Heart right ventricle (tissue), 16 donors: ENCODE data around the gene RUVBL2. TPM values are rescaled to one million over a fixed set of nuclear protein-coding genes. Genes with fewer than 3 reads are reported as not detected.

Experiments
- ATAC-seq, 8 donors: fragments of 200-7000 bp; cut with Tn5 transposase; one replicate each; pipeline ENCODE4 v1.9.1; 2020; ENCODE audit warnings: mild to moderate bottlenecking in 8 of 8, moderate library complexity in 8 of 8, moderate number of reproducible peaks in 1 of 8
- DNase-seq, 2 donors: peaks; one replicate each; pipeline ENCODE4 v3.0.0-alpha.2; 2020
- H3K27ac ChIP-seq, 10 donors: fragments of 200-600 bp; sonication (generic) in 2 of 10; one replicate each; pipeline versions ENCODE4 v1.5.0 to v1.8.0; 2020 to 2022; ENCODE audit warnings: mild to moderate bottlenecking in 3 of 10
- H3K27me3 ChIP-seq, 7 donors: fragments of 200-600 bp; one replicate each; pipeline ENCODE4 v1.8.0; 2021 to 2022; ENCODE audit warnings: mild to moderate bottlenecking in 2 of 7
- H3K36me3 ChIP-seq, 9 donors: fragments of 200-600 bp; sonication (generic) in 1 of 9; one replicate each; pipeline versions ENCODE4 v1.5.0 to v1.8.0; 2020 to 2022; ENCODE audit warnings: mild to moderate bottlenecking in 2 of 9
- H3K4me1 ChIP-seq, 9 donors: fragments of 200-600 bp; sonication (generic) in 1 of 9; one replicate each; pipeline versions ENCODE4 v1.5.0 to v1.8.0; 2020 to 2022; ENCODE audit warnings: mild to moderate bottlenecking in 4 of 9
- H3K4me3 ChIP-seq, 10 donors: fragments of 200-600 bp; sonication (generic) in 2 of 10; one replicate each; pipeline versions ENCODE4 v1.5.0 to v1.8.0; 2020 to 2022; ENCODE audit warnings: mild to moderate bottlenecking in 7 of 10, moderate library complexity in 2 of 10
- H3K9me3 ChIP-seq, 11 donors: fragments of 200-600 bp in 10 of 11; sonication (generic) in 2 of 11; one replicate each; pipeline versions ENCODE4 v1.5.0 to v1.8.0; 2013 to 2022; ENCODE audit warnings: mild to moderate bottlenecking in 2 of 11, control low read depth in 1 of 11, moderate library complexity in 1 of 11
- WGBS, 2 donors: extraction: QIAGEN DNeasy Blood & Tissue Kit; methylation state at CpG; one replicate each; pipeline ENCODE4 v1.1.7; 2013; ENCODE audit warnings: inconsistent platforms in 1 of 2; 5-methylcytosine and 5-hydroxymethylcytosine counted together
- intact Hi-C, 10 donors: fragments of 100-400 bp; cut with DNase I; formaldehyde crosslinking; loops; one replicate each; pipeline versions ENCODE4 v1.11.1 to v1.14.2; 2022
- polyA plus RNA-seq, 2 donors: library from polyadenylated mRNA; stranded (reverse); fragments of 200-250 nt; gene quantifications; one replicate each; pipeline ENCODE4 v1.2.3, GENCODE V29; 2013
- total RNA-seq, 10 donors: library from RNA; stranded (reverse); fragmentation: NEBNext Ultra II Directional in 3 of 10; extraction: Animal tissue kit (Norgen Biotek cat#: 25700) in 3 of 10; gene quantifications; one replicate each; pipeline versions ENCODE4 v1.2.1 to v1.2.4, GENCODE V29; 2021 to 2023
- TF ChIP-seq, protein P1 (sequence below), 9 donors: fragments of 200-600 bp; sonication (generic) in 2 of 9; IDR thresholded peaks; one replicate each; pipeline versions ENCODE4 v1.5.0 to v1.8.0; 2021 to 2022; ENCODE audit warnings: antibody characterized with exemption in 9 of 9, mild to moderate bottlenecking in 5 of 9, moderate library complexity in 1 of 9
- donor health status: Arrhythmogenic right ventricular cardiomyopathy.
- donor health status: ischemic (EF 13 %, LVEDD 7.1; RV severe dilation, severe dysfunction).
- donor health status: healthy with polysubstance abuse.
- donor health status: DM: no; HTN: yes; CAD: no.
- donor health status: DM: no; HTN: no; CAD: no.
- donor health status: ischemic (EF 25% LVEDD 6.9; RV normal size, moderate dysfunction).
- donor health status: ischemic (EF 25% LVEDD 5.7; RV mildly dilated, moderate dysfunction).
- donor health status: healthy.
- donor health status: DM: yes; HTN: yes; CAD: no.
- donor health status: Ischemic cardiomyopathy.
- donor health status: ischemic (EF 35%, LVEDD 5.7; RV mildly dilated, moderate dysfunction).
- donor health status: nonischemic (EF 11% LVEDD 7.7; RV severe dilation, severe dysfunction).
- donor health status: DM: yes; HTN: yes; CAD: no.
- donor health status: PGD.
- donor health status: ischemic (EF 29% LVEDD 5.4; RV normal size, mild dysfunction).
- donor health status: nonischemic (EF 23%, LVEDD 6.1; RV moderate dilation, normal function).

Gene RUVBL2
- total and polyA plus RNA-seq, 12 donors = 40.1 to 108 (median 49.8) TPM

DNA sequence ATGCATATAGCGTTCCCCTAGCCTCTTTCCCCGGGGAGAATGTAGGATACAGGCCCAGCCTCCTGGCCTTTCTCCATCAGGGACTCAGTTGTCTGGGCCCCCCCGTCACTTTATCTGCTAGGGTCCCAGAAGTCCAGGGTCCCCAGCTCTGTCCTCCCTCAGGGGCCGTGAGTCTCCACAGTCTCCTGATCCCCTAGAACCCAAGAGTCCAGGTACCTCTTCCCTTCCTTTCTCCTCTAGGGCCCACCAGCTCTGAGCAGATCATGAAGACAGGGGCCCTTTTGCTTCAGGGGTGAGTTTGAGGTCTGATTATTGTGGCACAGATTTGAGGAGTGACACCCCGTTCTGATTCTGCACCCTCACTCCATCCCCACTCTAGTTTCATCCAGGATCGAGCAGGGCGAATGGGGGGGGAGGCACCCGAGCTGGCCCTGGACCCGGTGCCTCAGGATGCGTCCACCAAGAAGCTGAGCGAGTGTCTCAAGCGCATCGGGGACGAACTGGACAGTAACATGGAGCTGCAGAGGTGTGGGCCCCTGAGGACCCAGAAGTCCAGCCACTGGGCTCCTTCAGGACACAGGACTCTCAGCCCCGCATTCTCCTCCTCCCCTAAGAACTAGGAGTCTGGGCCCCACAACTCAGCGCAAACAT is 38.3 kb upstream of the RUVBL2 start:
- Histone ChIP-seq H3K4me3 (peak overlapping the region; percentile 76 to 98 (median 88)), H3K27ac (peak overlapping the region in 9 of 10 donors; percentile 74 to 96 (median 89)), H3K4me1 (peaks cover 5 to 39% (median 19%) of the 10 kb centered on the region in 9 donors), H3K9me3 (no peaks in the 10 kb centered on the region), H3K36me3 (peaks cover 0 to 30% (median 0%) of the 10 kb centered on the region in 9 donors), H3K27me3 (no peaks in the 10 kb centered on the region)
- 57 to 60% methylated on average over 16 of the region's 16 CpGs for WGBS, 2 donors
- DNase-seq (no peak), ATAC-seq (peak in 2 of 8 donors; percentile 1 to 5)
- TF ChIP-seq, protein P1, sequence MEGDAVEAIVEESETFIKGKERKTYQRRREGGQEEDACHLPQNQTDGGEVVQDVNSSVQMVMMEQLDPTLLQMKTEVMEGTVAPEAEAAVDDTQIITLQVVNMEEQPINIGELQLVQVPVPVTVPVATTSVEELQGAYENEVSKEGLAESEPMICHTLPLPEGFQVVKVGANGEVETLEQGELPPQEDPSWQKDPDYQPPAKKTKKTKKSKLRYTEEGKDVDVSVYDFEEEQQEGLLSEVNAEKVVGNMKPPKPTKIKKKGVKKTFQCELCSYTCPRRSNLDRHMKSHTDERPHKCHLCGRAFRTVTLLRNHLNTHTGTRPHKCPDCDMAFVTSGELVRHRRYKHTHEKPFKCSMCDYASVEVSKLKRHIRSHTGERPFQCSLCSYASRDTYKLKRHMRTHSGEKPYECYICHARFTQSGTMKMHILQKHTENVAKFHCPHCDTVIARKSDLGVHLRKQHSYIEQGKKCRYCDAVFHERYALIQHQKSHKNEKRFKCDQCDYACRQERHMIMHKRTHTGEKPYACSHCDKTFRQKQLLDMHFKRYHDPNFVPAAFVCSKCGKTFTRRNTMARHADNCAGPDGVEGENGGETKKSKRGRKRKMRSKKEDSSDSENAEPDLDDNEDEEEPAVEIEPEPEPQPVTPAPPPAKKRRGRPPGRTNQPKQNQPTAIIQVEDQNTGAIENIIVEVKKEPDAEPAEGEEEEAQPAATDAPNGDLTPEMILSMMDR (IDR thresholded peaks at IDR 0.05) = no peak
- intact Hi-C loops = loop anchor here in 2 of 10 donors (10.0 kb wide), 2 partner anchors 311 to 481 kb away; partner anchors contain the start of gene CA11 (in 1 of the 2)

DNA sequence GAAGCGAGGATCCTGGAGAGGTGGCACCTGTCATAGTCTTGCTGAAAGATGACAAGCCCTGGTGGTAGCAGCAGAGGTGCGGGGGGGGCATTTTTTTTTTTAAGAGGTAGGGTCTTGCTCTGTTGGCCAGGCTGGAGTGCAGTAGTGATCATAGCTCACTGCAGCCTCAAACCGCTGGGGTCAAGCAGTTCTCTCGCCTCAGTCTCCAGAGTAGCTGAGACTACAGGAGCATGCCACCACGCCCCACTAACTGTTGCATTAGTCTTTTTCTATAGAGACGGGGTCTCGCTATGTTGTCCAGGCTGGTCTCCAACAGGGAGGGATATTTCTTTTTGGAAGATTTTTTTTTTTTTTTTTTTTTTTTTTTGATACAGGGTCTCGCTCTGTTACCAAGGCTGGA is 35.7 kb upstream of the RUVBL2 start:
- intact Hi-C loops = loop anchor here in 2 of 10 donors (10.0 kb wide), 2 partner anchors 313 to 483 kb away; partner anchors contain the start of gene CA11 (in 1 of the 2)
- peaks cover 0 to 31% (median 0%) of the 10 kb centered on the region in 9 donors for H3K36me3 ChIP-seq
- WGBS, 2 donors = 98% methylated on average over 8 of the region's 8 CpGs
- DNase-seq (no peak), ATAC-seq (no peak)
- H3K4me1 ChIP-seq = peaks cover 6 to 43% (median 19%) of the 10 kb centered on the region in 9 donors
- H3K4me3 ChIP-seq = no peak overlapping the region
- no peak overlapping the region for H3K27ac ChIP-seq
- TF ChIP-seq, protein P1 (IDR thresholded peaks at IDR 0.05) = no peak
- H3K9me3 ChIP-seq = no peaks in the 10 kb centered on the region
- H3K27me3 ChIP-seq = no peaks in the 10 kb centered on the region

DNA sequence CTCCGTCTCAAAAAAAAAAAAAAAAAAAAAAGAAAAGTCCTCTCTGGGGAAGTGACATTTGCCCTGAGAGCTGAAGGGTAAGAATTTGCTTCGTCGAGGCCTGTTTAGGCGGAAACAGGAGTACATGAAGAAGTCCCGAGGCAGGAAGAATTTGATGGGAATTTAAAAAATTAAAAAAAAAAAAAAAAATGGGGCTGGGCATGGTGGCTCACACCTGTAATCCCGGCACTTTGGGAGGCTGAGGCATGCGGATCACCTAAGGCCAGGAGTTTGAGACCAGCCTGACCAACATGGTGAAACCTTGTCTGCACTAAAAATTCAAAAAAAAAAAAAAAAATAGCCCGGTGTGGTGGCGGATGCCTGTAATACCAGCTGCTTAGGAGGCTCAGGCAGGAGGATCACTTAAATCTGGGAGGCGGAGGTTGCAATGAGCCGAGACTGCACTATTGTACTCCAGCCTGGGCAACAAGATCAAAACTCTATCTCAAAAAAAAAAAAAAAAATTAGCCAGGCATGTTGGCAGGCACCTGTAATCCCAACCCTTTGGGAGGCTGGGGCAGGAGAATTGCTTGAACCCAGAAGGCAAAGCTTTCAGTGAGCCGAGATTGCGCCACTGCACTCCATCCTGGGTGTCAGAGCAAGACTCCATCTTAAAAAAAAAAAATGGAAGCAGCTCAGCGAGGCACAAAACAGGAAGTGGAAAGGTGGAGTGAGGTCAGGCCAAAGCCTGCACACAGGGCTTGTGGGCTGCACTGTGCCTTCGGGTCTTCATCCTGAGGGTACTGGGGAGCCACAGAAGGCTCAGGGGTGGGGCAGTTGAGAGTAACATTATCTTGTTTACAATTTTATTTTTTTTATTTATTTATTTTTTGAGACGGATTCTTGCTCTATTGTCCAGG is 34.1 kb upstream of the RUVBL2 start:
- H3K4me1 ChIP-seq = peaks cover 14 to 51% (median 28%) of the 10 kb centered on the region in 9 donors
- TF ChIP-seq, protein P1 (IDR thresholded peaks at IDR 0.05) = no peak
- intact Hi-C loops = loop anchor here in 5 of 10 donors (10.0 kb wide), 4 partner anchors 85 to 485 kb away; partner anchors contain the start of genes CA11 (in 3 of the 5), DBP (in 2 of the 5) and PPP1R15A (in 2 of the 5)
- H3K27ac ChIP-seq = no peak overlapping the region
- peaks cover 0 to 31% (median 0%) of the 10 kb centered on the region in 9 donors for H3K36me3 ChIP-seq
- no peak overlapping the region for H3K4me3 ChIP-seq
- H3K27me3 ChIP-seq = no peaks in the 10 kb centered on the region
- H3K9me3 ChIP-seq = no peaks in the 10 kb centered on the region
- no peak for DNase-seq
- 83 to 88% methylated on average over 15 to 16 of the region's 16 CpGs for WGBS, 2 donors
- ATAC-seq = no peak

DNA sequence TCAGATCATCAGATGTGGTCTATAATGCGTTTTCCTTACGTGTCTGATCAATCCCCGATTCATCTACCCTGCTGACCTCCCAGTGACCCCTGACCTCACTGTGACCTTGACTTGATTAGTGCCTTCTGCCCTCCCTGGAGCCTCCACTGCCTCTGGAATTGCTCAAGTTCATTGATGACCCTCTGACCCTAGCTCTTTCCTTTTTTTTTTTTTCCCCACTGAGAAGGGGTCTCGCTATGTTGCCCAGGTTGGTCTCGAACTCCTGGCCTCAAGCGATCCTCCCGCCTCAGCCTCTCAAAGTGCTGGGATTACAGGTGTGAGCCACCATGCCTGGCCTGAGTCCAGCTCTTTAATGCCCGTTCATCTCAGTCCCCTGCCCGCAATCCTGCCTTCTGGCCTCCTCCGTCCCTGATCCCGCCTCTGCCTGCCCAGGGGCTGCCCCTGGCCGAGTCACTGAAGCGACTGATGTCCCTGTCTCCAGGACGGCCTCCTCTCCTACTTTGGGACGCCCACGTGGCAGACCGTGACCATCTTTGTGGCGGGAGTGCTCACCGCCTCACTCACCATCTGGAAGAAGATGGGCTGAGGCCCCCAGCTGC is 32.5 kb upstream of the RUVBL2 start:
- peaks cover 11 to 45% (median 23%) of the 10 kb centered on the region in 9 donors for H3K4me1 ChIP-seq
- no peak overlapping the region for H3K4me3 ChIP-seq
- H3K27me3 ChIP-seq = no peaks in the 10 kb centered on the region
- TF ChIP-seq, protein P1 (IDR thresholded peaks at IDR 0.05) = no peak
- intact Hi-C loops = loop anchor here in 5 of 10 donors (10.0 kb wide), 3 partner anchors 86 to 326 kb away; partner anchors contain the start of genes CA11 (in 2 of the 5), DBP (in 2 of the 5) and PPP1R15A (in 2 of the 5)
- WGBS, 2 donors = 91 to 93% methylated on average over 19 of the region's 19 CpGs
- H3K36me3 ChIP-seq = peaks cover 0 to 33% (median 2%) of the 10 kb centered on the region in 9 donors
- H3K27ac ChIP-seq = peak overlapping the region in 1 of 10 donors; percentile 14
- DNase-seq = no peak
- no peaks in the 10 kb centered on the region for H3K9me3 ChIP-seq
- no peak for ATAC-seq
